HUDEP-2 (cell line): ENCODE results near the gene PBXIP1.

Source experiments
- DNase-seq, 76 experiments: peaks; one replicate each; lab custom pipeline; 2025; ENCODE audit not compliant: unreplicated experiment in 76 of 76; lab: John Stamatoyannopoulos, UW

PBXIP1 gene

DNA sequence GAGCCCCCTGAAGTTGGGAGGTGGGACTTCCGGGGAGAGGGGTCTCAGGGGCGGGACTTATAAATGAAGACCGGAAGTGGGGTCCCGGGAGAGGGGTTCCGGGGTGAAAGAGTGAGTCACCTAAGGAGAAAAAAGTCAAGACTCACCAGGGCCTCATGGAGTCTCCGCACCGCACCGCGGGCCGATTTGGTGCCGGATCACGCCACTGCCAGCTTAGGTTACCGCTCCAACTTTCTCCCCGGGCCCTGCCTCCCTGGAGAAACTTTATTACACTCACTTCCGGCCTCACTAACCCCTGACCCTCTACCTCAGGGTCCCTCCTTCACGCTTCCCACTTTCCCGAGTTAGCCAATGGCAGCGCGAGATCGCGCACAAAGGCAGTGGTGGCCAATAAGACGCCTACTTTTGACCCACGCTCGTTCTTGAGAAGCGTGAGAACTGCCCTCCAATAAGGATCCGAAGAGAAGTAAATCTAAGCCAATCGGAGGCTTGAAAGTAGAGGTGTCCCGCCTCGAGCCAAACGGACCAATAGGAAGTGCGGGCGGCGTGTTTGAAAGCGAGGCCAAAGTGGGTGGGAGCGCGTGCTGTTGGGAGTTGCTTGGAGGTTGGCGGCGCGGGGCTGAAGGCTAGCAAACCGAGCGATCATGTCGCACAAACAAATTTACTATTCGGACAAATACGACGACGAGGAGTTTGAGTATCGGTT lies 18.4 kb upstream of the PBXIP1 start, which contains the start of gene CKS1B:
CKS1B (plus strand) TSS at position 580 of the 706 bp plus-strand sequence; CDS start at position 645, 65 bp downstream.
- peak in 75 of 76 experiments; percentile 86 to 100 (median 97) for DNase-seq

DNA sequence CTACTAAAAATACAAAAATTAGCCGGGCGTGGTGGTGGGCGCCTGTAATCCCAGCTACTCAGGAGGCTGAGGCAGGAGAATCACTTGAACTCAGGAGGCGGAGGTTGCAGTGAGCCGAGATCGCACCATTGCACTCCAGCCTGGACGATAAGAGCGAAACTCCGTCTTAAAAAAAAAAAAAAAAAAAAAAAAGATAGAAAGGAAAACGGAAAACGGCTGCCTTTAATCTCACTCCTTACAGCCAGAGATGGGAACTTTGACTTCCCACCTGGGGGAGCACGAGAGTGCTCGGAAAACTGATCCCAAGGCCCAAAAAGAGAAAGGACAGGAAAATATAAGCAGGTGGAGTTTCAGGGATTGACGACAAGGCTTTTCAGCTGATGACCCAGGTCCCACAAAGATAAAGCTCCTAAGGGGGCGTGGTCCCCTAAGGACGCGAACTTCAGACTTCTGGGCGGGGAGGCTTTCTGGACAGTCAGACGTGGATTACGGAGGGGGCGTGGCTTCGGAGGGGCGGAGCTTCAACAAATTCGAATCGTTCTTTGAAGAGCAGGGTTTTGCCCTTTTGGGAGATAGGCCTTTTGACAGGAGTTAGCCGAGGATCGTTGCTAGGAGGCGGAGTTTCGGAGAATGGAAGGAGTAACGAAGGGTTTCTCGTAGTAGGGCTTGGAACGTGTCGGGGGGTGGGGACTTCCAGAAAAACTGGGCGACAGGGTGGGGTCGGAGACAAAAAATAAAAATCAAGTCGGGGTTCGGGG lies 17.6 kb upstream of the PBXIP1 start:
- DNase-seq, result peak in 75 of 76 experiments; percentile 77 to 99 (median 97)

DNA sequence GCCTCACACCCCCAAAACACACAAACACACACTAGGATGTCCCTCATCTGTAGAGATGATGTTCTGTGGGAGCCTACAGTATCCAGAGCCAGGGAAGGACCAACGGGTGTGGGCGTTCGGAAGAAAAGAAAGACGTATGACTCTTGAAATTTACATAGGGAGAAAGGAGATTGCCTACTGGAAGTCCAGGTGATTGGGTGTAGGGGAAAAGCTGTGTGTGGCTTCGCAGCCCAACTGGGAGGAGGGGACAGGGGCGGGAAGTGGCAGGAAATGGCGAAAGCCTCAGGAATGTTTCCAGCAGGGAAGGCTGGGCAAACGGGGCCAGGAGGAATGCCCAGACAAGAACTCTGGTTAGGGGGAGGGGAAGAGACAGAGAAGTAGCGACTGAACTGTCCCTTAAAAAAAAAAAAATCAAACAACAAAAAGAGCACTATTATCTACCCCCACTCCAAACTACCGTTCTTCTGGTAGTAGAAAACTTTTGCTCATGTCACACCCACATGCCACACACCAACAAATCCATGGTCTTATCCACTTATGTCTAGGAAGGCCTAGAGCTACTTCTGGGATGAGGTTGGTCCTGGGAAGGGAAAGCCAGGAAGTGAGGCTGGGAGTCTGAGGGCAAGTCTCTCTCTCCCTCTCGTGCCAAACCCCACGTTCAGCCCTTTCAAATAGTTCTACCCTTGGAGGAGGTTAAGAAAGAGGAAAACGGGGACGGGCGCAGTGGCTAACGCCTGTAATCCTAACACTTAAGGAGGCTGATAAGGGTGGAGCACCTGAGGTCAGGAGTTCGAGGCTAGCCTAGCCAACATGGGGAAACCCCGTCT lies 16.8 kb upstream of the PBXIP1 start:
- peak in 1 of 76 experiments; percentile 27 for DNase-seq

DNA sequence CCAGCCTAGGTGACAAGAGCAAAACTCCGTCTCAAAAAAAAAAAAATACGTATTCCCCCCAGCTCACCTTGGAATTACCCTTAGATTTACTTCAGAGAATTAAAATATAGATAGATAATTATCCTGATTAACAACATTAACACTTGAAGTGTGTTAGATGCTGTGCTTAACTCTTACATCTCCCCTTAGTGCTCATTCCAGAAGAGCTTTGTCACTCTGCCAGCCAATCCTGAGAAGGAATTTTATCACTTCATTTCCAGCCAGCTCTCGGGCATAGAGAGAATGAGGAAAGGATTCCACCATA lies 16.3 kb upstream of the PBXIP1 start:
- DNase-seq, result no peak

DNA sequence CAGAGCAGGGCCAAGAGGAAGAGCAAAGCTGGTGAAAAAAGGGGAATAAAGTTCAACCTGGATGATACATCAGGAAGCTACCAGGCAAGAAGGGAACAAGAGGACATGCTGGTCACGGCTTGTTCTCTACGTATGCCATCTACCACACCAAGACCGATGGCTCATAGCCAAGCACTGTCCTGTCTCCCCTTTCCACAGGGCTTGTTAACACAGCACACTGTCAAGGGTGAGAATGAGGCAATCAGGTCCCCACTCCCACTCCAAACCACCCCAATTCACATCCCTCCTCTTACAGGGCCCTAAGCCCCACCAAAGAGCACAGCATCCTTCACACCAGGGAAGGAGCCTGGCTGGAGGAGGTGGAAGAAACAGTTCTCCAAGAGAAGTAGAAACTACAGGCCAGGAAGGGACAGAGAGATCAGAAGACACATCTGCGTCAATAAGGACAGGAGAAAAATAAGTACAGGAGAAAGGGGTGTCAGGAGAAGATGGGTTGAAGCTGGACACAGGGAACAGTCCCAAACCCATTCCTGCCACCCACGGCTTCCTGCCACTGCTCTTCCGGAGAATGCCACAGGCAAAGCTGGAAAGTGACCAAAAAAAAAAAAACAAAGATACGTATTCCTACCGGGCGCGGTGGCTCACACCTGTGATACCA lies 15.6 kb upstream of the PBXIP1 start:
- DNase-seq, result peak in 2 of 76 experiments; percentile 18 to 35

DNA sequence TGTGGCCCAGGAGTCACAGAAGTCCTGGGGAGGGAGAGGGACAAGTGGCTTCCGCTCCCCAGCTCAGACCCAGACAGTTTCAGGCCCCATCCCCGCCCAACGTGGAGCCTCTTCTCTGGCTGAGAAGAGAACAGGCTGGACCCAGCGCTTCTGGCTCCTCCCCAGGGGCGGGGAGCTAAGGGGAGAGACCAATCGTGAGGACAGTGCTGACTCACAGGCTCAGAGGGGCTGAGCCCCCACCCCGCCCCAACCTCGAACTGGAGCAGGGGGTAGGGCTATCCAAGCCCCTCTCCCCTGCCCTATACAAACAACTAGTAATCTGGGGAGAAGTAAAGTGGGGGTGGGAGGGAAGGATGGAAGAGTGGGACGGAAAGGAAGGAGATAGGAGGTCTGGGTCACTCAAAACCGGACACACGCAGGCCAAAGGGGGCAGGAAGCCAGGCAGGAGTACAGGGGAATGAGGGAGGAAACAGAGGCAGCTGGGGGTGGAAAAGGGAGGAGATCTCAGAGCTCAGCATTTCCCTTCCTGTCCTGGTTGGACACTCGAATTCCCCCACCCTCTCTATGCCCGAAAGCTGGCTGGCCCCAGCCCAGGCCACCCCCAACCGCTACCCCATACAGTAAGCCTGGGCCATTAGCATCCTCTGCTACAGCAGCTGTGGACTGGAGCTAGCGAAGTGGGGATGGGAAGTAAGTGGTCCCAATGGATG lies 14.9 kb upstream of the PBXIP1 start, which contains the start of gene SHC1:
SHC1 (minus strand) TSS at position 117 of the 710 bp plus-strand sequence. CDS start 221 bp downstream, outside the sequence.
- DNase-seq, result peak in 72 of 76 experiments; percentile 20 to 91 (median 77)

DNA sequence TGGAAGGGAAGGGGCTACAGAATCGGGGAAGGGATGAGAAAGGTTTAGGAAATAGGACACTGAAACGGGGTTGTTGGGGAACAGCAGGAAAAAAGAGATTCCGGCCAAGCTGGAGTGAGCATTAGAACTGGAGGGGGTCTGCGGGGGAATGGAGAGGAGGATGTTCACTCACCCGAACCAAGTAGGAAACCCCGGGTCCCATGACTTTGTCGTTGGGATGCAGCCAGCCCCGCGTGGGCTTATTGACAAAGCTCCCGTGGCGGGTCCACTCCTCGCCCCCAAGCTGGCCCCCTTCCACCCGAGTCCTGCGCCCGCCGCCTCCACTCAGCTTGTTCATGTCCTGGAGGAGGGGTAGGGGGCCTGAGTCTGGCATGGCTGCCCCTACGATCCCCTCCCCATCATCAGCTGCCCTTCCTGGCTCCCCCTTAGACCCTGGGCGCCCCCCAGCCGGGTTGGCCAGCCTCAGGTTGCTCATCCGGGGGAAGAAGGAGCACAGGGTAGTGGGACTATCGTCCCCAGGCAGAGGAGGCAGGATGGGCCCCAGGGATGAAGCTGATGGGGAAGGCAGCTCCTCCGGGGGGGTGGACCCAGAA lies 14.1 kb upstream of the PBXIP1 start:
- DNase-seq, result no peak

DNA sequence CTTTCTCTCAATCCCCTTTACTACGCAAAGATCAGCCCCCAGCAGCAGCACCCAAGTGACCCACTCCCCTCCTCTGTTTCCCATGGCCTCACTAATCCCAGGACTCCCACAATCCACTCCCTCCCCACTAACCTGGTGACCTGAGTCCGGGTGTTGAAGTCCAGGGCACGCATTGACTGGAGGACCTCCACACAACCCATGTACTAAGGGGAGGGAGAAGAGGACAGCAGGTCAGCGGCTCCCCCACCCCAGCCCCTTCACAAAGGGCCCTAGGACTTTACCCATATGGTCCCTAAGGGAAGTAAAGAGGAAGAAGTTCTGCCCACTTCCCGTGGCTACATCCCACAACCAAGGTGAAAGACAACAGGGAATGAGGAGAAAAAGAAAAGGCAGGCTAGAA lies 13.3 kb upstream of the PBXIP1 start:
- DNase-seq, result no peak

DNA sequence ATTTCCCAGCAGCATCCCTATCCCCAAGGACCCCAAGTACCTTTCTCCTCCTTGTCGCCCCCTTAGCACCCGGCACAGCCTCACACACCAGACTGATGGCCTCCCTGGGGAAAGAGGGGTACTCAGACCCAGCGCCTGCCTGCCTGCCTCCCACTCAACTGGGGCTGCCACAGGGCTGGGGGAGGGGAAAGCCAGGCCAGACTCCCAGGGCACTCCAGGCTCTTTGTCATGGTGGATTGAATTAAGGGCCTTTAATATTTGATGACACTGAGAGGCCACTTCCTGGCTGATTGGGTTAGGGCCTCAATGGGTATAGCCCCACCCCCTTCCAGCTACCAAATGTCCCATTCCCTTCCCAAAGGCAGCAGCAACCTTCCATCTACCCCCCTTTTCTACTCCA lies 12.8 kb upstream of the PBXIP1 start:
- DNase-seq, result no peak

DNA sequence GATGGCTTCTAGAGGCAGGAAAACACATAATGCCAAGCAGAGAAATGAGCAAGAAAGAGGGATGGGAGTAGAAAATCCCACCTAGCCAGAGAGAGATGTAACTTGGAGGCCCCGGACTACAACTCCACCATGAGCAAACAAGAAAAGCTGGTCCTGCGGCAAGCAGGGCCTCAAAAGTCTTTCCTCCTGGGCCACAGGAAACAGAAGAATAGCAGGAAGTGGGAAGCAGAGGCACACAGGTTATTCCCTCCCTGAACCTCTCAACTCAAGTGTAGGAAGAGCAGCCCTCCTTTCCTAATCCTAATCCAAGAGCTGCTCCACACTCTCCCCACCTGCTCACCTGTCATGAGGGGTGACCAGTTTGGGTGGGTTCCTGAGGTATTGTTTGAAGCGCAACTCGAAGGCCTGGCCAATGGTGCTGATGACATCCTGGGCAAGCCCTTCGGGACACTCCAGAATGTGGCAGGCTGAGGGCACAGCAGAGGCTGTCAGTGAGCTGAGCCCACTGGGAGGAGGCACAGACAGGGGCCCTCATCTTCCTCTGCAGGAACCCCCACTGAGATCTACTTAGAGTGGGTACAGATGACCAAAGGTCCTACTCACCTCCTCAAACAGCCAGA lies 11.5 kb upstream of the PBXIP1 start:
- DNase-seq, result no peak

DNA sequence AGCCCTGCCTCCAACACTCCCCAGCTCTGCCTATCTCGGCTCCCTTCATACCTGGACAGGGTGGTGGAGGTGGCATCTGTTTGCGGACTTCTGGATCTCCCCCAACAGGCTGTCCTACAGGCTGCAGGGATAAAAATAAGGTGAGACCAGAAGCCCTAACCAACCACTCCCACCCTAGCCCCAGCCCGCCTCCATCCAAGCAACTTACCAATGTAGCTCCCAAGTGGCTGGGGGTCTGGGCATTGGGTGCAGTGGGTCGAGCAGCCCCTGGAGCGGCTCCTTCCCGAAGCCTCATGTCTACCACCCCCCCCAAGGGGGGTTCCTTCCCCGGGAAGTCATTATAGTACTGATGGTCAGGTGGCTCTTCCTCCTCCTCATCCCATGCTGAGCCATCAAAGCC lies 10.2 kb upstream of the PBXIP1 start:
- DNase-seq, result no peak

DNA sequence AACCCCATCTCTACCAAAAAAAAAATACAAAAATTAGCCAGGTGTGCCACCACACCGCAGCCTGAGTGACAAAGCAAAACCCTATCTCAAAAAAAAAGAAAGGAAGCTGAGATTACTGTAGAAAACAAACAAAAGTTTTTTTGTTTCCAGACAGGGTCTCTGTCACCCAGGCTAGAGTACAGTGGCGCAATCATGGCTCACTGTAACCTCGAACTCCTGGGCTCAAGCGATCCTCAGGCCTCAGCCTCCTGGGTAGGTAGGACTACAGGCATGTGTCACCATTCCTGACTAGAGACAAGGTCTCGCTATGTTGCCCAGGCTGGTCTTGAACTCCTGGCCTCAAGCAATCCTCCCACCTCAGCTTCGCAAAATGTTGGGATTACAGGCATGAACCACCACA lies 8.5 kb upstream of the PBXIP1 start:
- no peak for DNase-seq

DNA sequence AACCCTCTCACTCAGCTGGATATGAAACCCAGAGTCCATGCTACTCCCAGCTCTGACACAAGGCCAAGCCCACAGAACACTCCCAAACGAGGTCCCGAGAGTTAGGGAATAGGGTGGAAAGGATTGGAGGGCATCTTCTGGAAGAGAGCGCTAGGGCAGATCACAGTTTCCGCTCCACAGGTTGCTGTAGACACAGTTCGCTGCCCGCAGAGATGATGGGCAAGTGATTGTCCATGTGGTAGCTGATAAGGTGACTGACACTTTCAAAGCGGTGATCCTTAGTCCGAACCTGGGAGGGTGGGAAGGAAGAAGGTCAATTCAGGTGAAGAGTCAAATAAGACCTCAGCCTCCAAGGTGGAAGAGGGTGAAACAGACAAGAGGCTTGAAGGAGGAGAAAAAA lies 7.7 kb upstream of the PBXIP1 start:
- DNase-seq, result no peak

DNA sequence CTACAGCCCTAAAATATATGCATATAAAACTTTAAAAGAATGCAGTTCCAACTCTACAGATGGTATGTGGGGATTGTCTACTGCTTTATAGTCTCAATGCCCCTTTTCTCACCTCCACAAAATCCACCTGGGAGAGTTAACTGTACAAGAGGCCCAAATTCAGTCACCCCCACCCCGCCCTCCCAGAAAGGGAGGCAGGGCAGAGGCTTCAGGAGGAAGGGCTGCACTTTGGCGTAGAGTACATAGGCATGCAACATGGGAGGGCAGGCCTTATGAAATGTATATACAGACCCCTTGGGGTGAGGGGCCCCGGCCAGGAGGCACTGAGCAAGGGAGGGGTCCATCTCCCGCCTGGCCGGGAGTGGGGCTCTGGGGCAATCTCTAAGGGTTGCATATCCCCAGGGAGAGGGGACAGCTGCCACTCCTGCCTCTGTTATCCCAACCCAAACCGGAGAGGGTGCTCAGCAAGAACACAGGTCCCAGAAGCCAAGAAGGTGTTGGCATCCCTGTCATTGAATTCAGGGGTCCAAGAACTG lies 7.0 kb upstream of the PBXIP1 start:
- no peak for DNase-seq

DNA sequence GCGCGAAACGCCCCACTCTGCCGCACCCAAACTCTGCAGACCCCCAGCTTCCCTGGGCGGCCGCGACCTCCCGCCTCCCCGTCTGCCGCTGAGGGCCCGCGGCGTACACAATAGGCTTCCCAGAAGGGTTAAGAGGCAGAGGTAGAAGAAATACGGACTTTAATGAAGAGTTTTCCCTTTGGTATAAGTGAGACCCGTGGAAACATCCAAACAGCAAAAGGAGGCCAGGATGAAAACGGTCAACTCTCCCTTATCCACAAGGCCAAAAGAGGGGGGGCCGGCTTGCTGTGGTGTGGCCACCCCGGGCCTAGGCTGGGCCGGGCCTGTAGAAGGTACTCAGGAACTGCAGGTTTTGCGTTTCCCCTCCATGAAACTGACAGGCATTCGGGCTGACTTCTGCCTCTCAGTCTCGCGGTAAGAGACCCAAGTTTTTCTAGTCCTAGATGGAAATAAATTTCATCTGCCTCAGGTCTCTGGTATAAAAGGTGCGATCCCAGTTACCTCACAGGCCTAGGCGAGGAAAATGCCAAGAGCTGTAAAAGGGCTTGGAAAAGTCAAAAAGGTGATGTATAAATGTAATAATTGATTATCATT lies 6.4 kb upstream of the PBXIP1 start:
- peak in 18 of 76 experiments; percentile 3 to 79 (median 34) for DNase-seq

DNA sequence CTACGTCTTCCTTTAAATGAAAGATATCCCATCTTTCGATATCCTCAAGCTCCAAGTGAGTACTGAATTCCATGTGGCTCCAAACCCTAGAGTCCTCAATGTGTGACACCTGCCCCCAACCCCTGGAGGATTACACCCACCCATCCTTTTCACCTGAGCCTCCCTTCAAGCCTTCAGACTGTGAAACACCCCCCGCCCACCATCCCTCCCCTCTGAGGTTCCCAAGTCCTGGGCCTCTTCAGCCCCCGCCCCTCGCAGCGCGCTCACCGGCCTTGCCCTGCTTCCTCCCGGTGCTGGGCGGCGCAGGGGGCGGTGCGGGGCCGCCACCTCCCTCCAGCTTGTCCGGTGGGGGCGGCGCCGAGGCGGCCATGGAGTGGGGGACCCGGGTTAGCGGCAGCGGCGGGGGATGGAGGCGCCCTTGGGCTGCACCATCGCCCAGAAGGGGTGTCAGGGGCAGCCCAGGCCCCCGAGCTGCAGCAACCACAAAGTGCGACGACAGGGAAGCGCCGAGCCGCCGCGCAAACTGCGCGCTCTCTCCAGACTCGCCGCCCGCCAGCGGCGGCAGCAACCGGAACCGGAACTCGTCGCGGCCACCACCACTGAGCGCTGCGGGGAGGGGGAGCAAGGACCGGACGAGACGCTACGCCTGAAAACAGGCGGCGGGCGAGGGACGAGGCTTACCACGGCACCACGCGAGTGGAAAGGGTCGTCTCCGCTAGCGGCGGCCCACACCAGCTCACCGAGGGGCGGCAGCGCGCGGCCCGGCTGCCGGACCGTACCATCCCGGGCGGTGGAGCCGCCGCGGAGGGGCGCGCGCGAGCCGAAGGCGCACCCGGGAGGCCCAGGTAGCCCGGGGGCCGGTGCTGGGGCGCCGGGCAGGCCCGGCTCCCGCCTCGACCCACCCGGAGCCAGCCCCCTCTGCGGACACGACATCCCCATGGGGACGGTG lies 5.6 kb upstream of the PBXIP1 start, which contains the start of gene PYGO2:
PYGO2 (minus strand) TSS at position 576 of the 949 bp plus-strand sequence; CDS start at position 370, 206 bp downstream.
- DNase-seq, result peak in 67 of 76 experiments; percentile 22 to 81 (median 63)

DNA sequence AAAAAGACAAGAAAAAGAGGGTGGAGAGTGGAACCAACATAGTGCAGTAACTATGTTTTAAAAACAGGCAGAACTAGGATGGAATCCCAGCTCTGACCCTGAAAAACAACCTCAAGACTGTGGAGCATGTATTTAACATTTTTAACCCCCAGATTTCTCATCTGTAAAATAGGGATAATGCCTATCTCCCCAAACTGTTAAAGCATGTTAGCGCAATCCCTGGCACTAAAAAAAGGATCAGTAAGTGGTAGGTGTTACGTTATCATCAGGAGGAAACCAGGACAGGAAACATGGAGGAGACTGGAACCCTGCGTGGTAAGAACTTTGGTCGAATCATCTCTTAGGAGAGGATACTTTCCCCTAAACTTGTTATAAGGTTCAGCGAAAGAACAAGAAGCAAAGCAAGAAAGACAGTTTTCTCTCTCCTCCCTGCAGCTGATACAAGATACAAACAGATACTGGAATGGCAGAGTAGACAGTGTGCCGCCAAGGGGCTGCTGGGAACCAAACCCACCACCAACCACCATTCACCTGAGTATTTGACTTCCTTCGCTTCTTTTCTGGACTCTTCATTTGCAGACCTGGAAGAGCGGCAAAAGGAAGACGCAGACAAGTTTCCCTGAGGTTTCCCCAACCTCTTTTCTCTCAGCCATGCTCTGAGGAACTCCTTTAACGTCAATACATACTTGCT lies 4.7 kb upstream of the PBXIP1 start:
- DNase-seq, result no peak
